ENCODE data around the gene HS3ST3B1. TPM values are rescaled to one million over a fixed set of nuclear protein-coding genes. Genes with fewer than 3 reads are reported as not detected.

Gene HS3ST3B1
- total and polyA plus RNA-seq, 8 donors: 0.81 to 3.6 (median 1.6) TPM; not detected in 2

- Histone ChIP-seq H3K27ac (no peak overlapping the region), H3K27me3 (peaks cover 0 to 9% (median 0%) of the 10 kb centered on the region in 3 donors), H3K4me1 (peaks cover 0 to 6% (median 3%) of the 10 kb centered on the region in 4 donors), H3K4me3 (no peak overlapping the region), H3K36me3 (no peaks in the 10 kb centered on the region), H3K9me3 (no peaks in the 10 kb centered on the region)
- no peak for DNase-seq
- intact Hi-C loops (cut with DNase I; ENCODE audit: low total_unique reads): no loop called here
- TF ChIP-seq EP300 (IDR thresholded peaks at IDR 0.05): no peak
- TF ChIP-seq, protein P1, sequence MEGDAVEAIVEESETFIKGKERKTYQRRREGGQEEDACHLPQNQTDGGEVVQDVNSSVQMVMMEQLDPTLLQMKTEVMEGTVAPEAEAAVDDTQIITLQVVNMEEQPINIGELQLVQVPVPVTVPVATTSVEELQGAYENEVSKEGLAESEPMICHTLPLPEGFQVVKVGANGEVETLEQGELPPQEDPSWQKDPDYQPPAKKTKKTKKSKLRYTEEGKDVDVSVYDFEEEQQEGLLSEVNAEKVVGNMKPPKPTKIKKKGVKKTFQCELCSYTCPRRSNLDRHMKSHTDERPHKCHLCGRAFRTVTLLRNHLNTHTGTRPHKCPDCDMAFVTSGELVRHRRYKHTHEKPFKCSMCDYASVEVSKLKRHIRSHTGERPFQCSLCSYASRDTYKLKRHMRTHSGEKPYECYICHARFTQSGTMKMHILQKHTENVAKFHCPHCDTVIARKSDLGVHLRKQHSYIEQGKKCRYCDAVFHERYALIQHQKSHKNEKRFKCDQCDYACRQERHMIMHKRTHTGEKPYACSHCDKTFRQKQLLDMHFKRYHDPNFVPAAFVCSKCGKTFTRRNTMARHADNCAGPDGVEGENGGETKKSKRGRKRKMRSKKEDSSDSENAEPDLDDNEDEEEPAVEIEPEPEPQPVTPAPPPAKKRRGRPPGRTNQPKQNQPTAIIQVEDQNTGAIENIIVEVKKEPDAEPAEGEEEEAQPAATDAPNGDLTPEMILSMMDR (IDR thresholded peaks at IDR 0.05): no peak
- 83 to 92% (median 88%) methylated on average over 3 of the region's 3 CpGs for WGBS, 5 donors
These were observed 50.6 kb downstream of the HS3ST3B1 start for GRCh38 chr17:14351493-14351892.

GRCh38 chr17:14352136-14352535 is 51.3 kb downstream of the HS3ST3B1 start:
- DNase-seq: no peak
- TF ChIP-seq POLR2A (IDR thresholded peaks at IDR 0.05) (no peak), EP300 (IDR thresholded peaks at IDR 0.05) (no peak), POLR2AphosphoS5 (IDR thresholded peaks at IDR 0.05) (no peak)
- TF ChIP-seq, protein P1 (IDR thresholded peaks at IDR 0.05): no peak
- Histone ChIP-seq H3K4me1 (peaks cover 0 to 6% (median 3%) of the 10 kb centered on the region in 4 donors), H3K36me3 (no peaks in the 10 kb centered on the region), H3K27ac (peak overlapping the region in 2 of 5 donors; percentile 27 to 35), H3K27me3 (peaks cover 0 to 9% (median 0%) of the 10 kb centered on the region in 3 donors), H3K9me3 (no peaks in the 10 kb centered on the region), H3K4me3 (no peak overlapping the region)
- intact Hi-C loops (cut with DNase I; ENCODE audit: low total_unique reads): no loop called here
- WGBS, 5 donors: 76 to 97% (median 90%) methylated on average over 2 of the region's 2 CpGs

DNA sequence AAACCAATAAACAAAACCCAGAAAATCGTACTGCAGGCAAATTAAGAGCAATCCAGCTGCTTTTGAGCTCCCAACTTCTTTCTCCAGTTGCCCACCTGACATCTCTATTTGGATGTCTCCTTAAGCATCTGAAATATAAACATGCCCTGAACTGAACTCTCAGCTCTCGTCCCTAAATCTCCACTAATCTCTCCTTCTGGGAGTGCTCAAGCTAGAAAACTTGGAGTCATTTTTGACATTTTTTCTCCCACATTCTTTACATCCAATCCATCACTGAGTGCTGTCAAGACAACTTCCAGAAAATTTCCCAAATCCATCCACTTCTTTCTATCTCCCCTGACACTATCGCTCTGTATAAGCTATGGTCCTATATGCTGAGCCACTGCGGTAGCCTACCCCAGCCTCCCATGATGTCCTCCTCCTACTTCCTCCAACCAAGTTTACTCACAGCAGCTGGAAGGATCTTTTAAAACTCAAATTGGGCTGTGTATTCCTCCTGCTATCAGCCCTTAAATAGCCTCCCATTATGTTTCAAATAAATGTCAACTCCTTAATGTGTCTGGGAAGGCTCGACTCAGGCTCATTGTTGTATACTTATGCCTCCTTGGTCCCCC is 53.1 kb downstream of the HS3ST3B1 start:
- Histone ChIP-seq H3K27ac (peak overlapping the region in 2 of 5 donors; percentile 31 to 35), H3K4me1 (peaks cover 0 to 6% (median 3%) of the 10 kb centered on the region in 4 donors), H3K36me3 (no peaks in the 10 kb centered on the region), H3K4me3 (no peak overlapping the region), H3K9me3 (no peaks in the 10 kb centered on the region), H3K27me3 (peaks cover 0 to 9% (median 0%) of the 10 kb centered on the region in 3 donors)
- no peak for TF ChIP-seq POLR2AphosphoS5 (IDR thresholded peaks at IDR 0.05)
- TF ChIP-seq POLR2A (IDR thresholded peaks at IDR 0.05): no peak
- TF ChIP-seq, protein P1 (IDR thresholded peaks at IDR 0.05): no peak
- TF ChIP-seq EP300 (IDR thresholded peaks at IDR 0.05): no peak
- intact Hi-C loops (cut with DNase I; ENCODE audit: low total_unique reads): no loop called here
- 50 to 64% (median 55%) methylated on average over 5 of the region's 5 CpGs for WGBS, 5 donors
- peak in 1 of 2 donors; percentile 26 for DNase-seq

GRCh38 chr17:14354807-14355206 is 53.9 kb downstream of the HS3ST3B1 start:
- no peak for DNase-seq
- Histone ChIP-seq H3K9me3 (no peaks in the 10 kb centered on the region), H3K4me1 (peaks cover 0 to 6% (median 3%) of the 10 kb centered on the region in 4 donors), H3K27ac (no peak overlapping the region), H3K27me3 (peaks cover 0 to 9% (median 0%) of the 10 kb centered on the region in 3 donors), H3K36me3 (no peaks in the 10 kb centered on the region), H3K4me3 (no peak overlapping the region)
- 88 to 95% (median 93%) methylated on average over 2 of the region's 2 CpGs for WGBS, 5 donors
- intact Hi-C loops (cut with DNase I; ENCODE audit: low total_unique reads): no loop called here
- TF ChIP-seq, protein P1 (IDR thresholded peaks at IDR 0.05): no peak
- no peak for TF ChIP-seq EP300 (IDR thresholded peaks at IDR 0.05)
- TF ChIP-seq POLR2A (IDR thresholded peaks at IDR 0.05): no peak
- TF ChIP-seq POLR2AphosphoS5 (IDR thresholded peaks at IDR 0.05): no peak
